HG02884 (cell line): ENCODE measurements around the gene QTRT2.

Source experiments
- ATAC-seq: cut with Tn5 transposase; IDR thresholded peaks from one replicate; pipeline ENCODE4 v1.9.1; 2021; ENCODE audit warnings: mild to moderate bottlenecking, moderate library complexity; ENCODE audit not compliant: unreplicated experiment

The QTRT2 gene

GRCh38 chr3:114119776-114120175 is 63.2 kb downstream of the QTRT2 start:
- no peak for ATAC-seq

DNA sequence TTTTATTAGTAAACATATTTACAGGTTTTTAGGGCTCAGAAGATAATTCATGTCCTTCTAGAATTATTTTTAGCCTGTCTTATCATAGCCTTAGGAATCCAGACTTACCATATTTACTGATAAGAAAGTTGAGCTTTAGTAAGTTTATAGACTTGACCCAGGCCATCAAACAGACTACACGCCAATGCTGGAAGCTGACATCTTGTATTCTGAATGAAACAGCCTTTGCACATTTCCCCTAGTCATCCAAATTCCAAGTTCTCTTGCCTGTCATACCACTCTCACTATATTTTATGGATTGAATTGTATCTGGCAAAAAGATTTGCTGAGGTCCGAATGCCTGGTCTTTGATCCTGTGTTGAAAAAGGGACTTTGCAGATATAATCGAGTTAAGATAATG is 63.7 kb downstream of the QTRT2 start:
- no peak for ATAC-seq

DNA sequence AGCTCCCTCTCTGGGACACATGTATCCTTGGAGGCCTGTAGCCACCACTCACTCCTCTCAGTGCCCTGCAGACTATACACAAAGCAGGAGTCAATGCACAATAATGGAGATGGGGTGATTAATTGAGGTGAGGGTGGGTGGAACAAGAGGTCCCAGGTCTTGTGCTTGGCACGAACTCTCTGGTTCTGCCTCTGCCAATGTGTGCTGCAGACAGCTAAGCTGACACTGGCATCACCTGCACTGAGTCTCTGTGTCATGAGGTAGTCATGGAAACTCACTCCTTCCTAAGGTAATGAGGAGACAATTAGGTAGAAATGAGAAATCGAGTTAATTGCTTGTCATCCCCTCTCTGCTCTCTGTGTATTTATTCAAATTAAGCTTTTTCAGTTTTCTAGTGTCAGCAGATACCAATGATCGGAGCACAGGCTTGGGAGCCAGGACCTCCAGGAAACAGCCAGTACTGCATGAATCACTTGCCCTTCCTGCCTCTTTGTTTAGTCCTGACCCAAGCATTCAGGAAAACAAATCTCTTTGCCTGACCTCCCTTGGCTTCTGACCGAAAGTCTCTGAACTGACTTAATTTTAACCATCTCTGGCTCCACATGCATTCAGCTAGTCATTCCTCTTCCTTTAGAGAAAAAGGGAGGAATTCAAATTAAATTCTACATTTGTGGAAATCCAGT is 65.6 kb downstream of the QTRT2 start:
- no peak for ATAC-seq

DNA sequence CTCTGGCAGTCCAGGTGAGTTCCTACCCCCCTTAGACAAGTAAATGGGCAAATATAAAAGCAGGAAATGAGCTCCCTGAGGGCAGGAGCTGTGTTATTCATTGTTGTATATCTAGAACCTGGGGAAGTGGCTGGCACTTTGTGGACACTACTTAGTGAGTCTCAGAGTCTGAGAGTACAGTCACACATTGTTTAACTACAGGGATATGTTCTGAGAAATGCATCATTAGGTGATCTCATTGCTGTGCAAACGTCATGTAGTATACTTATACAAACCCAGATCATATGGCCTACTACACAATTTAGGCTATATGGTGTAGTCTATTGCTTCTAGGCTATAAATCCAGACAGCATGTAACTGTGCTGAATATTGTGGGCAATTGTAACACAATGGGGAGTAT is 69.9 kb downstream of the QTRT2 start:
- no peak for ATAC-seq

DNA sequence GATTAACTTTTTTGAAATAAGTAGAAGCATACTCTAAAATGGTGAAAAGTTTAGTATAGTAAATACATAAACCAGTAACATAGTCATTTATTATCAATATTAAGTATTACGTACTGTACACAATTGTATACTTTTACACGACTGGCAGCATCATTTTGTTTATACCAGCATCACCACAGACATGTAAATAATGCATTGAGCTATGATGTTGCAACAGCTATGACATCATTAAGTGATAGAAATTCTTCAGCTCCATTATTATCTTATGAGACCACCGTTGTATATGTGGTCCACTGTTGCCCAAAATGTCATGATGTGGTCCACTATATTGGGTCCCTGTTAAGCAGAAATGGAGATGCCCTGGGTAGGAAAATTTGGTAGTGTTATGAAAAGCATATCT is 71.0 kb downstream of the QTRT2 start:
- no peak for ATAC-seq

DNA sequence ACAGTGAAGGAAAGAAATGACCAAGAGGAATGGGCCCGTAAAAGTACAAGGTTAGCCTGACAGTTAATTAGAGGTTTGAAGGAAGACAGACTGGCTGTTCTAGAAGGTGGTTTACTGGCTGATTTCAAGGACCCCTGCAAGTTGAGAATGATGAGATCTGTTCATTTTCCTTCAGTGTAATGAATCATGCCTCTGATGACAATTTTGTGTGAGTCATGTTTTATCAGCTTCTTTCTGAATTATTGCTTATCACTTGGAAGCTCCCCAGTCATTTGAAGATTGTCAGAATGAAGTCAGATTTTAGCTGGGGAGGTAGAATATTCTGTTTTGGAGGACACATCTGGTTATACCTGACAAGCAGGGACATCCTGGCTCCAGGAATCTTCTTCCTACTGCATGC is 71.7 kb downstream of the QTRT2 start:
- no peak for ATAC-seq

DNA sequence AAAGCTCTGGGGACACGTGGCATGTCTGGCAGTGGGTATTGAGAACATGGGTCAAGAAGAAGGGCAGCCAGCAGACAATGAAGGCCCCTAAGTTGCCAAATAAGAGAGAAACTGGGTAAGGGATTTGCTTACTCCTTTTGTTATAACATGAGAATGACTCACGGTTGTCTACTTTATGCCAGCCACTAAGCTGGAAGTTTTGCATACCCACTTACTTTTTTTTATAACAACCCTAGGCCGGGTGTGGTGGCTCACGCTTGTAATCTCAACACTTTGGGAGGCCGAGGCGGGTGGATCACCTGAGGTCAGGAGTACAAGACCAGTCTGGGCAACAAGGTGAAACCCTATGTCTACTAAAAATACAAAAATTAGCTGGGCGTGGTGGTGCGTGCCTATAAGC is 72.3 kb downstream of the QTRT2 start:
- no peak for ATAC-seq

DNA sequence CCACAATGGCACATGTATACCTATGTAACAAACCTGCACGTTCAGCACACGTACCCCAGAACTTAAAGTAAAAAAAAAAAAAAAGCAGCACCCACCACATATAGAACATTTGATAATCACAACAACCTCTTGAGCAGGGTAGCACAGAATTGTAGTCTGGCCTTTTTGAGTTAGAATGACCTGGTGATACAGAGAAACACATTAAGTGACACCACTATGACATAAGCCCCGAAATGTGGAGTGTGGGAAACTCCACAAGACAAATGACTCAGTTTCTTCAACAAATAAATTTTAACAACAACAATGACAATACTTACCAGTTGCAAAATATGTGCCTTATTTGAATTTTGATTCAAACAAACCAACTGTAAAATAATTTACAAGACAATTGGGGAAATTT is 76.0 kb downstream of the QTRT2 start:
- ATAC-seq: no peak

DNA sequence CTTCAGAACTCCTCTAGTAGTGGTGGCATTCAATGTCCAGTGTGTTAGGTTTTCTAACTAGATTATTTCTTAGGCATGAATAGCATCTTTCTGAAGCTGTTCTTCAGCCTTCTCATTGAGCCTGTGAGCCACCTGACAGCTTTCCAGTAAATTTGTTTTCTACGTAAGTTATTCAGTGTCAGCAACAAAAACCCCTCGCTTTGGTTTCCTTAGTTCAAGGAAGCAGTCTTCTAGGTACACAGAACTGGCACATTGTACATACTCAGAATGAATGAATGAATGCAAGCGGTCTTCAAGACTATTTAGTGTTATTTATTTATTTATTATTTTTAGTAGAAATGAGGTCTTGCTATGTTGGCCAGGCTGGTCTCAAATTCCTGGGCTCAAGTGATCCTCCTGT is 77.4 kb downstream of the QTRT2 start:
- ATAC-seq: no peak
